GF-D8 (cell line): ENCODE results near the gene REG1A.

ENCODE experiments used
- DNase-seq: peaks from one replicate; lab custom pipeline; 2025; lab: John Stamatoyannopoulos, UW

The REG1A gene

GRCh38 chr2:79120194-79120713, at the start of gene REG1A:
Gene REG1A (plus strand): TSS chr2:79120488. CDS start chr2:79120862, 374 bp downstream.
- no peak for DNase-seq

GRCh38 chr2:79071078-79071477, 49.2 kb upstream of the REG1A start:
- DNase-seq, result no peak

GRCh38 chr2:79082987-79083386, 37.3 kb upstream of the REG1A start:
- DNase-seq, result no peak

- DNase-seq, result no peak
These were observed 36.6 kb upstream of the REG1A start for GRCh38 chr2:79083597-79084251.

GRCh38 chr2:79084495-79085135, 35.7 kb upstream of the REG1A start:
- no peak for DNase-seq

GRCh38 chr2:79085382-79085781, 34.9 kb upstream of the REG1A start:
- no peak for DNase-seq

- DNase-seq, result no peak
These were observed 34.0 kb upstream of the REG1A start for GRCh38 chr2:79086255-79086654.

GRCh38 chr2:79087785-79088364, 32.4 kb upstream of the REG1A start, which contains the start of gene REG1B:
Gene REG1B (minus strand): TSS chr2:79087993. CDS start chr2:79087612, 381 bp downstream.
- DNase-seq, result no peak

GRCh38 chr2:79090693-79091092, 29.6 kb upstream of the REG1A start:
- DNase-seq, result no peak

- DNase-seq, result no peak
These were observed 22.4 kb upstream of the REG1A start for GRCh38 chr2:79097843-79098242.

GRCh38 chr2:79099140-79099686, 21.1 kb upstream of the REG1A start:
- DNase-seq, result no peak

- no peak for DNase-seq
These were observed 20.0 kb upstream of the REG1A start for GRCh38 chr2:79100285-79100684.

GRCh38 chr2:79101024-79101423, 19.3 kb upstream of the REG1A start:
- DNase-seq, result no peak

- no peak for DNase-seq
These were observed 17.1 kb upstream of the REG1A start for GRCh38 chr2:79103214-79103613.

GRCh38 chr2:79105259-79105658, 15.0 kb upstream of the REG1A start:
- DNase-seq, result no peak

- DNase-seq, result no peak
These were observed 8.0 kb upstream of the REG1A start for GRCh38 chr2:79112269-79112668.

GRCh38 chr2:79114797-79115494, 5.3 kb upstream of the REG1A start:
- no peak for DNase-seq

- no peak for DNase-seq
These were observed 3.0 kb upstream of the REG1A start for GRCh38 chr2:79116997-79117928.

GRCh38 chr2:79122676-79123075, 2.4 kb downstream of the REG1A start:
- no peak for DNase-seq

GRCh38 chr2:79124907-79125720, 4.8 kb downstream of the REG1A start:
- no peak for DNase-seq

- DNase-seq, result no peak
These were observed 5.4 kb downstream of the REG1A start for GRCh38 chr2:79125721-79125985.
